T-helper 1 cell treated with Interleukin-12 subunit alpha and Interleukin-12 subunit beta and Interleukin-4 antibody, amounts not matched to agents 30 ng/mL and 1 ng/mL, for 36 hours (primary cell): ENCODE data around the gene SLC7A8. TPM values are rescaled to one million over a fixed set of nuclear protein-coding genes. Genes with fewer than 3 reads are reported as not detected.
"Not testable (repeated sequence)": the region's sequence is repeated elsewhere in the genome, so short reads cannot be mapped to it uniquely, and the experiment has no call there.

ENCODE experiments used
- intact Hi-C: fragments of 100-400 bp; cut with micrococcal nuclease; formaldehyde crosslinking; loops from one replicate; pipeline ENCODE4 v1.15.1; 2024
- total RNA-seq: library from RNA; stranded (reverse); gene quantifications from 2 replicates; pipeline ENCODE4 v1.2.3, GENCODE V29; 2022

SLC7A8 gene
- total RNA-seq, result 0.25 TPM in 1 of 2 replicates, not detected in the other

DNA sequence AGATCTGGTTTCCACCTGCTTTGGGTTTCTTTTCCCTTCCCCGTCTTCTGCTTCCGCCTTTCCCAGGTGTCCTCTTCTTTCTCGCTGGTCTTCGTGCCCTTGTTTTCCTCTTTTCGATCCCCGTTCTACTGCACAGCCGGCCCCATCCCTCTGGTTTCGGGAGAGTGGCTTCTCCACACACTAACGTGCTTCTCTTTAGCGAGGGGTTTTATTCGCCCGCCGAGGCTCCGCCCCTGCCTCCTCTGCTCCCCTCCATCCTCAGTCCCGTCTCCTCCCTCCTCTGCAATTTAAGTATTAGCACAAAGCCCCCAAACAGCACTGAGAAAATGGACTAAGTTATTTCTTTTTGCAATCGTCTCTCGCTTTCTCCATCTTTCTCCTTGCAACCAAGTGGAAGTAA, at the start of gene SLC7A8:
Gene SLC7A8 (minus strand): TSS at position 182 of the 400 bp plus-strand sequence. CDS start 746 bp downstream, outside the sequence.
- intact Hi-C loops, result loop anchor here (1.0 to 10.0 kb wide), 2 partner anchors 63 to 199 kb away; partner anchors contain the start of gene AJUBA

DNA sequence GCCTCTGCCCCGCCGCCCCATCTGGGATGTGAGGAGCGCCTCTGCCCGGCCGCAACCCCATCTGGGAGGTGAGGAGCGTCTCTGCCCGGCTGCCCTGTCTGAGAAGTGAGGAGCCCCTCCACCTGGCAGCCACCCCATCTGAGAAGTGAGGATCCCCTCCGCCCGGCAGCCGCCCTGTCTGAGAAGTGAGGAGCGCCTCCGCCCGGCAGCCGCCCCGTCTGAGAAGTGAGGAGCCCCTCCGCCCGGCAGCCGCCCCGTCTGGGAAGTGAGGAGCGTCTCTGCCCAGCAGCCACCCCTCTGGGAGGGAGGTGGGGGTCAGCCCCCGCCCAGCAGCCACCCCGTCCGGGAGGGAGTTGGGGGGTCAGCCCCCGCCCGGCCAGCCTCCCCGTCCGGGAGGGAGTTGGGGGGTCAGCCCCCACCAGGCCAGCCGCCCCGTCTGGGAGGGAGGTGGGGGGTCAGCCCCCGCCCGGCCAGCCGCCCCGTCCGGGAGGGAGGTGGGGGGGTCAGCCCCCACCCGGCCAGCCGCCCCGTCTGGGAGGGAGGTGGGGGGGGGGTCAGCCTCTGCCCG, 48.9 kb upstream of the SLC7A8 start:
- intact Hi-C loops, result not testable (repeated sequence)

DNA sequence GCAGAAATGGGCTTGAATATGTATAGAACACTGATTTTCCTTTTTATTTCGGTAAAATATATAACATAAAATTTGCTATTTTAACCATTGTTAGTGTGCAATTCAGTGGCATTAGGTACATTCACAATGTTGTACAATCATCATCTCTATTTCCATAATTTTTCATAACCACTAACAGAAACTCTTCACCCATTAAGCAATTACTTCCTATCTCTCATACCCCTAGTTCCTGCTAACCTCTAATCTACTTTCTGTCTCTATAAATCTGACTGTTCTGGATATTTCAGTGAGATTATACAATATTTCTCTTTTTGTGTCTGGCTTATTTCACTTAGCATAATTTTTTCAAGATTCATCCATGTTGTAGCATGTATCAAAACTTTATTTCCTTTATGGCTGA, 45.4 kb upstream of the SLC7A8 start:
- intact Hi-C loops, result no loop called here

DNA sequence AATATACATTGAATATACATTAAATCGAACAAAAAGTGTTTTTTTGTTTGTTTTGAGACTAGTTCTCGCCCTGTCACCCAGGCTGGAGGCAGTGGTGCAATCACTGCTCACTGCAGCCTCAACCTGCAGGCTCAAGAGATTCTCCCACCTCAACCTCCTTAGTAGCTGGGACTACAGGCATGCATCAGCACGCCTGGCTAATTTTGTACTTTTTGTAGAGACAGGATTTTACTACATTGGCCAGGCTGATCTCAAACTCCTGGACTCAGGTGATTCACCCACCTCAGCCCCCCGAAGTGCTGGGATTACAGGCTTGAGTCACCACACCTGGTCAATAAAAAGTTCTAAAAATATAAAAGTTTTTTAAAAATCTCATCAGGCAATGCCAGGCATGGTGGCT, 44.1 kb upstream of the SLC7A8 start:
- intact Hi-C loops, result no loop called here

DNA sequence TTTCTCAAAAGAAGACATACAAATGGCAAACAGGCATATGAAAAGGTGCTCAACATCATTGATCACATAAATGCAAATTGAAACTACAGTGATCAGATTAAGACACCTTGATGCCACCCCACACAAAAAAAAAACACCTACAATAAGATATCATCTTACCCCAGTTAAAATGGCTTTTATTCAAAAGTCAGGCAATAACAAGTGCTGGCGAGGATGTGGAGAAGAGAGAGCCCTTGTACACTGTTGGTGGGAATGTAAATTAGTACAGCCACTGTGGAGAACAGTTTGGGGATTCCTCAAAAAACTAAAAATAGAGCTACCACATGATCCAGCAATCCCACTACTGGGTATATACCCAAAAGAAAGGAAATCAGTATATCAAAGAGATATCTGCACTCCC, 41.5 kb upstream of the SLC7A8 start:
- intact Hi-C loops, result not testable (repeated sequence)

DNA sequence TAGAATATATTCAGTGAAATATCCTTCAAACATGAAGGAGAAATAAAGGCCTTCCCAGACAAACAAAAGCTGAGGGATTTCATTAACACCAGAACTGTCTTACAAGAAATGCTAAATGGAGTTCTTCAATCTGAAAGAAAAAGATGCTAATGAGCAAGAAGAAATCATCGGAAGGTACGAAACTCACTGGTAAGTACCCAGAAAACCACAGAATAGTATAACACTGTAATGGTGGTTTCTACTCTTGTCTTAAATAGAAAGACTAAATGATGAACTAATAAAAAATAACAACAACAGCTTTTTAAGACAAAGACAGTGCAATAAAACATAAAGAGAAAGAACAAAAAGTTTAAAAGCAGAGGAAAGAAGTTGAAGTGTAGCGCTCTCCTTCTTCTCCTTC, 35.6 kb upstream of the SLC7A8 start:
- intact Hi-C loops, result no loop called here

DNA sequence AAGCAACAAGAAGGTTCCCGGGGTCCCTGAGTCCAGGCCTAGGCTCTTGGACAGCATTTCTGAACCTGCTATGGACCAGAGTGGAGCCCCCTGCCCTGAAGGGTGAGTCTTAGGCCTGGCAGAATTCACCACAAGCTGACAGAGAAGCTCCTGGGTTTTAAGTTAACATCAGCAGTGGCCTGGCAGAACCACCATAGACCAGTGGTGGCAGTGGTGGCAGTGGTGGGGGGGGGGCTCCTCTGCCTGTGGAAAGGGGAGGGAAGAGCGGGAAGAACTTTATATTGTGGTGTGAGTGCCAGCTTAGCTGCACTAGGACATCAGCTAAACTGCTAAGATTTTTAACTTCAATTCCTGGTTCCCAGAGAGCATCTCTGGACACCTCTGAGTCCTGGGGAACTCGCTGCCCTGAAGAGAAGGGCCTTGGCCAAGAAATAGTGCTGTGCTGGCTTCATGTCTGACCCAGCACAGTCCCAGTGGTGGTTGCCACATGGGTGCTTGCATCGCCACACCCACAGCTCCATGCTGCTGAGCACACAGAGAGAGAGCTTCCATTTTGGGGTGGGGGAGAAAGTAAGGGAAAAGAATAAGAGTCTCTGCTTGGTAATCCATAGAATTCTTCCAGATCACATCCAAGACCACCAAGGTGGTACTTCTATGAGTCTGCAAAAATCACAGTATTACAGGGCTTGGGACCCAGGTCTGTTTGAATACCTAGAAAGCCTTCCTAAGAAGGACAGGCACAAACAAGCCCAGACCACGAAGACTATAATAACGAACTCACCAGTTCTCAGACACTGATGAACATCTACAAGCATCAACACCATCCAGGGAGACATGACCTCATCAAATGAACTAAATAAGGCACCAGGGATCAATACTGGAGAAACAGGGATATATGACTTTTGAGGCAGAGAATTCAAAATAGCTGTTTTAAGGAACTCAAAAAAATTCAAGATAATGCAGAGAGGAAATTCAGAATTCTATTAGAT, 33.9 kb upstream of the SLC7A8 start:
- intact Hi-C loops, result no loop called here

DNA sequence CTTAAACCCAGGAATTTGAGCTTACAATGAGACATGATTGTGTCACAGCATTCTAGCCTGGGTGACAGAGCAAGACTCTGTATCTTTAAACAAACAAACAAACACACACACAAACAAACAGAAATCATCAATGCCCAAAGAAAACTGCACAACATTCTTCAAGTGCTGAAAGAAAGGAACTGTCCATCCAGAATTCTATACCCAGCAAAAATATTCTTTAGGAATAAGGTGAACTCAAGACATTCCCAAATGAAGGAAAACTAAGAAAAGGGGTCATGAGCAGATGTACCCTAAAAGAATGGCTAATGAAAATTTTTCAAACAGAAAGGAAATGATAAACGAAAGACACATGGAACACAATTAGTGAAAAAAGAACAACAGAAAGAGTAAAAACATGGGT, 32.0 kb upstream of the SLC7A8 start:
- intact Hi-C loops, result no loop called here

DNA sequence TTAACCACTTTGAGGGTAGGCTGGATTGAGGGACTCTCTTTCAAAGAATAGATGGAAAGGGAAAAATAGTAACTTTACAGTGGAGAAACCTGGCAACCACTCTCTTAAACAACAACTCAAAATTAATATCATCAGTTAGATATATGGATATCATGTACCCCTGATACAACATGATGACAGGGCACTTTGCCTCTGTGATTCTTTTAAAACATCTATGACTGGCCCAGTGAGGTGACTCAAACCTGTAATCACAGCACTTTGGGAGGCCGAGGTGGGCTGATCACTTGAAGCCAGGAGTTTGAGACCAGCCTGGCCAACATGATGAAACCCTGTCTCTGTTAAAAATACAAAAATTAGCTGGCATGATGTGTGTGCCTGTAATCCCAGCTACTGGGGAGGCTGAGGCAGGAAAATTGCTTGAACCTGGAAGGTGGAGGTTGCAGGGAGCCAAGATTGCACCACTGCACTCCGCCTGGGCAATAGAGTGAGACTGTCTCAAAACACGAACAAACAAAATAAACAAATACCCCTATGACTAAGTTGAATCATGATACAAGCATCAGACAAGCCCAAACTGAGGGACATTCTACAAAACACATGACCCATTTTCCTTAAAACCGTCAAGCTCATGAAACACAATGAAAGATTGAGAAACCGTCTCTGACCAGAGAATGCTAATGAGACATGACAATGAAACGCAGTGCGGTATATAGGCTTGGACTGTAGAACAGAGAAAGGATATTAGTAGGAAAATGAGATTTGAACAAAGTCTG, 26.4 kb upstream of the SLC7A8 start:
- intact Hi-C loops, result no loop called here

DNA sequence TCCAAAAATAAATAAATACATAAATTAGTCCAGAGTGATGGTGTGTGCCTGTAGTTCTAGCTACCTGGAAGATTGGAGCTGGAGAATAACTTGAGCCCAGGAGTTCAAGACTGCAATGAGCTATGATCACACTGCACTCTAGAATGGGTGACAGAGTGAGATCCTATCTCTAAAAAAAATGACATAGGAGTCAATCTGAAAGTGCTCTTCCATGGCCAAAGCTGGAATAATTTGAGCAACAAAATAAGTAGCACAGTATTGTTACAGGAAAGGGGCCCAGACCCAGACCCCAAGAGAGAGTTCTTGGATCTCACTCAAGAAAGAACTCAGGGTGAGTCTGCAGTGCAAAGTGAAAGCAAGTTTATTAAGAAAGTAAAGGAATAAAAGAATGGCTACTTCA, 24.9 kb upstream of the SLC7A8 start:
- intact Hi-C loops, result no loop called here

DNA sequence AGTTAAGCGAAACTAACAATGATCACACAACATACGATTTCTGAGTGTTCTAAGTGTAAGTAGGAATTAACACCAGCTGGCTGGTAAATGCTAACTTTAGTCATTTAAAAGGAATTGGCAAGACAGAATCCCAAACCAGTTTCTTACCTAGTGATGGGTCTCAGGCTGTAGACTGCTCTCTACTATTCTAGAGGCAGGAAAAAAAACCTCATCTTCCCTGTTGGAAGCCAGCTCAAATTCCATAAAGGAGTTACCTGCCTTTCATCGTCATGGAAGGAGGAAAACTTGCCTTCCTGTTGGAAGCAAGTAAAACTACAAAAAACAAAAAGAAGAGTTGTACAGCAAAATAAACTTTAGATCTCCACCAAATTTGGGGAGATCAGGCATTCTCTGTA, 23.7 kb upstream of the SLC7A8 start:
- intact Hi-C loops, result no loop called here

DNA sequence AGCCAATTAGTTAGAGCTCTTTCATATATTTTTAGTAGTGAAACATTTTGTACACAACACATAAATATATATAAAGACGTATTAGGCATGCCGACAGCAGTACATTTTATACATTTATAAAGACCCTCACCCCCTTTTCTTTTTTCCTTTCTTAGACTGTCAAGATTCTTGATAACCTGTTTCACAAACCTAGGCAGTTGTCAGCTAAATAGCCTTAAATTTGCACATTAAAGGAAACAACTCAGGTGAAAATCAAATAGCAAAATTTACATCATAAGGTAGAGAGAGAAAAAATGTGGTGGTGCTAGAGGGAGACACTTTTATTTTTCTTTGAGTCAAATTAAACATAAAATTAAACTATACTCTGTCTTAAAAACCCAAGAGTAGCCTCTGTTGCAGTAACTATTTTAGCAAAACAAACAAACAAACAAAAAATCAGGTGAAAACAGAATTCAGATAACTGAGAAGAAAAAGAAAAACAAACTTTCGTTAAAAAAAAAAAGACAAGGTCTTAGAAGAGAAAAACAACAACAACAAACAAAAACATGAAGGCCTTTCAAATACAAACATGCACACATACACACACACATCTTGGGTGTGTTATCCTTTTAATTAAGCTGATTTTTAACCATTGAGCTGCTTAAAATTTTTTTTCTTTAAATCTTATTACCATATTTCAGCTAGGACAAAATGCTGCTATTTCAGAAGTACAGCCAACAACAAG, 23.1 kb upstream of the SLC7A8 start:
- intact Hi-C loops, result no loop called here

DNA sequence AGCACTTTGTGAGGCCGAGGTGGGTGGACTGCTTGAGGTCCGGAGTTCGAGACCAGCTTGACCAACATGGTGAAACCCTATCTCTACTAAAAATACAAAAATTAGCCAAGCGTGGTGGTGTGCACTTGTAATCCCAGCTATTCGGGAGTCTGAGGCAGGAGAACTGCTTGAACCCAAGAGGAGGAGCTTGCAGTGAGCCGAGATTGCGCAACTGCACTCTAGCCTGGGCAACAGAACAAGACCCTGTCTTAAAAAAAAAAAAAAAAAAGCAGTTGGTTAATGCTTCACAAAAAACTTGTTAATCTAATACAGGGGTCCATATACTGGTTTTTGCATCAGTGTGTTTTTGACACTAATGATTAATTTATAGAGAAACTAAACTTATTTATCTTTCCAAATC, 18.5 kb upstream of the SLC7A8 start:
- intact Hi-C loops, result no loop called here

DNA sequence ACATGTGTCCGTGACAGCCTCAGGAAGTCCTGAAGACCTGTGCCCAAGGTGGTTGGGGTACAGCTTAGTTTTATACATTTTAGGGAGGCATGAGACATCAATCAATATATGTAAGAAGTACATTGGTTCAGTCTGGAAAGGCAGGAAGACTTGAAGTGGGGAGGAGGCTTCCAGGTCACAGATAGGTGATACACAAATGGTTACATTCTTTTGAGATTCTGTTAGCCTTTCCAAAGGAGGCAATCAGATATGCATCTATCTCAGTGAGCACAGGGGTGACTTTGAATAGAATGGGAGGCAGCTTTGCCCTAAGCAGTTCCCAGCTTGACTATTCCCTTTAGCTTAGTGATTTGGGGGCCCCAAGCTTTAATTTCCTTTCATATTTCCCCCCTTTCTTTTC, 15.7 kb upstream of the SLC7A8 start:
- intact Hi-C loops, result not testable (repeated sequence)

DNA sequence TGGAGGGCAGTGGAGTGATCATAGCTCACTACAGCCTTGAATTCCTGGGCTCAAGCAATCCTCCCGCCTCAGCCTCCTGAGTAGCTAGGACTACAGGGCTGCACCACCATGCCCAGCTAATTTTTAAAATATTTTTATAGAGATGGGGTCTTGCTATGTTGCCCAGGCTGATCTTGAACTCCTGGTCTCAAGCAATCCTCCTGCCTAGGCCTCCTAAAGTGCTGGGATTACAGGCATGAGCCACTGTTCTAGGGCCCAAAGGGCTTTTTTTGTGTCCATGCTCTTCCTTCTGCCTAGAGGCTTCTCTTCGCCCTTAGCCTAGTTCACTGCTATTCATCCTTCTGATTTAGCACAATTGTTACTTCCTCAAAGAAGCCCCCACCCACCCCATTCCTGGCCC, 13.0 kb upstream of the SLC7A8 start:
- intact Hi-C loops, result not testable (repeated sequence)

DNA sequence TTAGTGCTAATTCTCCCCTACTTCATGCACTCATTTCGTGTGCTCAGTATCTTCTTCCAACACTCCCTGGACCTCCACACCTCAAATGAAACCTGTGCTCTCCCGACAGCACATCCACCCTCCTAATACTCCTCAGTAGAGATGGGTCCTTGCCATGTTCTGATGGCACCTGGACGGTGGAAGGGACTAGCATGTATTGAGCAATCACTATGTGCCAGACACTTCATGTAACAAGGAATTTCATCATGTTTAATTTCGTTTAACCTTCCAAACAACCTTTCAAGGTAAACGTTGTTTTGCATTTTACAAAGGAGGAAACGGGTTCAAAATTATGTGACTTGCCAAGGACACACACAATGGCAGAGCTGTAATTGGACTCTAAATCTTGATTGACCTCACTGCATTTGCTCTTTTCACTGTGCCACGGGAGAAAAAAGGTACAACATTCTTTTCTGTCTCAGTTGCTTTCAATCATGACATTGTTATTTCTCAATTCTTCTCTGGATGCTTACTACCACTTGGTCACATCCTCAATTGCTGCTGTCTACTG, 12.2 kb upstream of the SLC7A8 start:
- intact Hi-C loops, result no loop called here

DNA sequence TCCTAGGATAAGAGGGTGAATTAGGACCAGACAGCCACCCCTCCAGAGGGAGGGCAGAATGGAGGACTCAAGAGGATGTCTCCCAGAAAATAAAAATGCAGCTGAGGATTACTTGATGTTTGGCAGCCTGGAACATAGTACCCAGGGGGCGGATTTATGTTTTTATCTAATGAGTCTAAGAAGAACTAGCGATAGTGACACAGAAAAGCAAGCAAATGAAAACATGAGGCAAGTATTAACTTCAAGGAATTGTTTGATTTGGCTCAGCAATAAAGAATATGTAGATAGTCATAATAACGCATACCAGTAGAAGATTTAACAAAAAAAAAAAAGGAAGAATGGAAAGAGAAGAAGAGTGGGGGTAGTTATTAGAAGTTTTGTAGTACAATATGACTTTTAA, 10.0 kb upstream of the SLC7A8 start:
- intact Hi-C loops, result no loop called here

DNA sequence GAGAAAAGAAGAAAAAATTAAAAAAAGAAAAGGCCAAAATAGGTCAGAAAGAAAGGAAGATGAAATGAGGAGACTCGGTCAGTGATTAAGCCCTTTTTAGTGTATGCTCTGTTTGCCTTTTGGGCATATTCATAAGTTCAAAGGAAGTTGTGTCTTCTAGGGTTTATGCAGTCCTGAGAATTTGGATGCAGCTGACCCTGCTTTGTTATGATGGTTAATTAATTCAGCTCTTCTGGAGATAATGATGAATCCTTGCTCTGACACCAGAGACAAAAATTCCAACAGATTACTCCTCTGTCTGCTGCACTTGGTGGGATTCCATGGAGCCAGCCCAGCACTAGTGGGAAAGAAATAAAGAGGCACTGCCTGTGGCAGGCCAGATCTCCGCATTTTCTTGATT, 4.5 kb upstream of the SLC7A8 start:
- intact Hi-C loops, result loop anchor here (1.0 to 10.0 kb wide), 4 partner anchors 68 to 203 kb away; partner anchors contain the start of genes AJUBA and HOMEZ

DNA sequence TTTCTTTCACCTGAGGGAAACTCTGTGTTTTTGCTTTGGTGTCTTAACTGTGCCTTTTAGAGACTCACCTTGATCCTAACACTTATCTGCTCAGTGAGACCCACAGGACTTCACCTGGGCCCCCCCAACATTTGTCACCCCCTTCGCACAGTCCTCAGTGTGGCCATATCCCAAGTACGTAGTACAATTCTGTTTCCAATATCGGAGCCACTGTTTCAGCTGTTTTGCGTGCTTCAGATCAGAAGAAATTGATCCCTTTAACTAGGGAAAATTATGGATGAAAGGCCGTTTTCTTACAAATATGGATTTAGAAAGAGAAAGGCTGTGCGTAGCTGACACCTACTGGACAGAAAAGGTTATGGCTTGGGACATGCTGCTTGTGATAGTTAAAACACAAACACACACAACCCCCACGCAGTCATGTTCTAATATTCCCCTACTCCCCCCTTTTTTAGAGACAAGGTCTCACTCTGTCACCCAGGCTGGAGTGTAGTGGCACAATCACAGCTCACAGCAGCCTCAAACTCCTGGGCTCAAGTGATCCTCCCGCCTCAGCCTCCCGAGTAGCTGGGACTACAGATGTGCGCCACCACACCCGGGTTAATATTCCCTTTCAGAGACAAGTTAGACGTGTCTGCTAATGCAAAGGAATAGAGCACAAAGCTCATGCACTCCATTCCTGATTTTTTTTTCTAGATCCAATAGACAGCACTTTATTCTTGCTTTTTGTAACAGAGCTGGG, 3.6 kb upstream of the SLC7A8 start:
- intact Hi-C loops, result loop anchor here (1.0 to 10.0 kb wide), 4 partner anchors 67 to 202 kb away; partner anchors contain the start of genes AJUBA and HOMEZ

DNA sequence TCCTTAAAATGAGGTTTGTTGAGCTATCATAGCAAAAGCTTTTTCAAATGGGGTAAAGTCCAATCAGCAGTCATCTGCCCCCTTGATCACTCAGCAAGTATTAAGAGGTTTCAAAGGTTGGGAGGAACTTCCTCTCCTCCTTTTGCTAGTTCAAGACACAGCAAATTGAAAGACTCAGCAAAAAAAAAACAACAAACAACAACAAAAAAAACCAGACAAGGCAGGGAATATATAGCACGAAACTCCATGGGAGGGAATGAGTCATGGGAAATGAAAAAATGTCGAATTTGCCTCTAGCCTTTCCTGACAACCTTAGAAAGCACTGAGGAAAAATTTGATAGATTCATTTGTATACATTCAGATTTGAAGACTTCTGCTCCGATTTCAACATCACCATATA, 1.6 kb upstream of the SLC7A8 start:
- intact Hi-C loops, result loop anchor here (5.0 to 10.0 kb wide), 2 partner anchors 102 to 200 kb away; partner anchors contain the start of genes AJUBA and HOMEZ
